Dedifferentiated amniotic fluid mesenchymal stem cell (primary cell): ENCODE results near the gene RAC3.

Experiments used
- DNase-seq: peaks from one replicate; pipeline ENCODE4 v3.0.0-alpha.2; 2016; ENCODE audit errors: extremely low spot score

RAC3 gene

GRCh38 chr17:82055965-82056728, 24.7 kb downstream of the RAC3 start:
- DNase-seq = no peak

GRCh38 chr17:82056729-82057621, 25.5 kb downstream of the RAC3 start:
- no peak for DNase-seq

GRCh38 chr17:82058230-82058854, 26.9 kb downstream of the RAC3 start:
- DNase-seq = no peak

GRCh38 chr17:82058855-82059249, 27.4 kb downstream of the RAC3 start:
- no peak for DNase-seq

- no peak for DNase-seq
Measured at GRCh38 chr17:82059272-82060000, 28.0 kb downstream of the RAC3 start.

GRCh38 chr17:82060001-82060380, 28.5 kb downstream of the RAC3 start:
- DNase-seq = no peak

GRCh38 chr17:82060614-82061013, 29.1 kb downstream of the RAC3 start:
- no peak for DNase-seq

- DNase-seq = no peak
Measured at GRCh38 chr17:82061047-82061925, 29.8 kb downstream of the RAC3 start.

- no peak for DNase-seq
Measured at GRCh38 chr17:82062076-82062983, 30.9 kb downstream of the RAC3 start.

- no peak for DNase-seq
Measured at GRCh38 chr17:82062984-82063368, 31.5 kb downstream of the RAC3 start.

GRCh38 chr17:82063424-82064415, 32.2 kb downstream of the RAC3 start:
- DNase-seq = no peak

- DNase-seq = no peak
Measured at GRCh38 chr17:82064433-82065192, 33.1 kb downstream of the RAC3 start.

- DNase-seq = no peak
Measured at GRCh38 chr17:82065193-82065637, 33.7 kb downstream of the RAC3 start.

GRCh38 chr17:82065638-82066303, 34.3 kb downstream of the RAC3 start, which contains the start of gene DUS1L:
TSS of gene DUS1L (minus strand) at chr17:82065804. CDS start at chr17:82065059, 745 bp downstream.
- no peak for DNase-seq

- DNase-seq = no peak
Measured at GRCh38 chr17:82070611-82071010, 39.1 kb downstream of the RAC3 start.

GRCh38 chr17:82072827-82073226, 41.3 kb downstream of the RAC3 start:
- no peak for DNase-seq

- DNase-seq = no peak
Measured at GRCh38 chr17:82073446-82073845, 42.0 kb downstream of the RAC3 start.
